HG03571 (cell line): Measurements from ENCODE around the gene ASAP3.

ENCODE experiments used
- ATAC-seq: cut with Tn5 transposase; IDR thresholded peaks from one replicate; pipeline ENCODE4 v1.9.1; 2021; ENCODE audit not compliant: unreplicated experiment

Gene ASAP3

DNA sequence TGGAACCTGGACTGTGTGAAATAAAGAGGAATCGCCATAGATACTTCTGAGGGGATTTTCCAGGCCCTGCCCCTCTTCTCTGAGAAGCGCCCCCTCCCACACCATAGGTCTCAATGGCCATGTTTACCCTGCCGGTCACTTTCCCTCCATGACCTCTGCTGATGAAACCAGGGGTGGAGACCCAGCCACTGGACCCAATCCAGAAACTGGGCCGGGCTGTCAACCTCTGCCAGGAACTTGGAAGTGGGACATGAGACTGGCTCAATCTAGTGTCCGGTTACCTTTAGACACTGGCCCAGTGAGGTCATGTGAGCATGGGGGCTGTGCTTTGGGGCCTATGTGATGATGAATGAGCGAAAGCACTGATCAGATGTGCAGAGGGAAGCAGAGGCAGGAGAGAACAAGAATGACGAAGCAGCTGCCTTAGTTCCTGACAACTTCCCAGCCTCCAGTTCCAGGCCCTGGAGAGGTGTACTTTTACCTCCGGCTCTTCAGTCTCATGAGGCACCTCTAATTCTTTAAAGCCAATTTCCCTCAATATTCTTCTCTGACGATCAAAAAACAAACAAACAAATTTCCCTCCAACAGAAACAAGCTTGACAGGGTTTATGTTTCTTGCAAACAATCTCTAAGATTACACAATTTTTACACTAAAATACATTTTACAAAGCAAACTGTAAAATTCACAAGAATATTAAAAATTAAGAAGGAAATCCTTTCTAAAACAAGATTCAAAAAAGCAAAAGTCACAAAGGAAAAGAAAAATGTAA is 4.9 kb downstream of the ASAP3 start:
- ATAC-seq = no peak

DNA sequence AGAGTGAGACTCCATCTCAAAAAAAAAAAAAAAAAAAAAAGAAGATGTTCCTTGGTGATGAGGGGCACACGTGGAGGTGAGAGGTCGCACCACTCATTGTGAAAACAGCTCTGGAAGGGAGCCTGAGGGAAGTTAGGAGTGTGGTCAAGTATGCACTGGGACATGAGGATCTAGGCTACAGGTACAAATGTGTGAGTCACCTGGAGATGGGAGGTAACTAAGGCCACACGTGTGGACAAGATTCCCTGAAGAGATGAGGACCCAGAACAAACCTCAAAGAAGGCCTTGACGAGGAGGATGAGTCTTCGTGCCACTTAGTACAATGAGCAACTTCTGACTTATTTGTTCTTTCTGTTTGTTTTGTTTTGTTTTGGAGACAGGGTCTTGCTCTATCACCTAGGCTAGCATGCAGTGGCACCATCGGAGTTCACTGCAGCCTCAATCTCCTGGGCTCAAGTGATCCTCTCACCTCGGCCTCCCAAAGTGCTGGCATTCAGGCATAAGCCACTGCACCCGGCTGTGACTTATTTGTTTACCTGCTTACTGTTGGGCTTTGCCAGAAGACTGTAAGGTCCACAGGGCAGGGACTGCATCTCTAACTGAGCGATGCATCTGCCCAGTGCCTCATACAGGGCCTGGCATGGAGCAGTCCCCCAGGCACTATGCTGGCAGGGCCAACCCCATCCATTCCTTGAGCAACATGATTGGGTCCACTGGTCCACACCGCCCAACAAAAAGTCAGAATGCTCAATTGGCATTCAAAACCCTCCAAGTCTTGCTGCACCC is 6.4 kb downstream of the ASAP3 start:
- no peak for ATAC-seq

DNA sequence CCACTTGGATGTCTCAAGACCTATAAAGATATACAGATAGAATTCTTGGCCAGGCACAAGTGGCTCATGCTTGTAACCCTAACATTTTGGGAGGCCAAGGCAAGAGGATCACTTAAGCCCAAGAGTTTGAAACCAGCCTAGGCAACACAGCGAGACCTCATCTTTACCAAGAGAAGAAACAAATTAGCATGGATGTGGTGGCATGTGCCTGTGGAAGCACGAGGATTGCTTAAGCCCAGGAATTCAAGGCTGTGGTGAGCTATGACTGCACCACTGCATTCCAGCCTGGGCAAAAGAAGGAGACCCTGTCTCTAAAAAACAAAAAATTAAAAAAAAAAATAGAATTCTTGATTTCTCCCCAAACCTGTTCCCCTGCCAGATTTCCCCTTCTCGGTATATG is 8.3 kb downstream of the ASAP3 start:
- ATAC-seq = no peak

DNA sequence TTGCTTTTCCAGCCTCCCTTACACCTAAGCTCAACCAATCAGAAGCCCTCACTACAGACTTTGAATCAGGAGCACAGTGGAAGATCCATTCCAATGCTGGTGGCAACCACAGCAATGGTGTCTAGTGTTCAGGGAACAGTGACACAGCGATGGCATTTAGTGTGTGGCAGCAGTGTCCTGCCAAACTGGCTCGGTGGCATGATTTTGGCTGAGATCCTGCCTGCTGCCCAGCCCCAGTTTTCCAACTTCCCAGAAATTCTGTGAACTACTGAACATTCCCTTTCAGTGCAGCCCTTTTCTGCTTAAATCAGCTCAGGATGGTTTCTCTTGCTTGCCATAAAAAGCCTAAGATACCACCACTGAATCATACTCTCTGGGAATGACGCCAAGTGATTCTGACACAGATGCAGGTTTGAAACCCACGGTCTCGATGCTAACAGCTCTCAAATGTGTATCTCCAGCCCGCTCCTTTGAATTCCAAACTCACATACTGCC is 8.8 kb downstream of the ASAP3 start:
- ATAC-seq = no peak

DNA sequence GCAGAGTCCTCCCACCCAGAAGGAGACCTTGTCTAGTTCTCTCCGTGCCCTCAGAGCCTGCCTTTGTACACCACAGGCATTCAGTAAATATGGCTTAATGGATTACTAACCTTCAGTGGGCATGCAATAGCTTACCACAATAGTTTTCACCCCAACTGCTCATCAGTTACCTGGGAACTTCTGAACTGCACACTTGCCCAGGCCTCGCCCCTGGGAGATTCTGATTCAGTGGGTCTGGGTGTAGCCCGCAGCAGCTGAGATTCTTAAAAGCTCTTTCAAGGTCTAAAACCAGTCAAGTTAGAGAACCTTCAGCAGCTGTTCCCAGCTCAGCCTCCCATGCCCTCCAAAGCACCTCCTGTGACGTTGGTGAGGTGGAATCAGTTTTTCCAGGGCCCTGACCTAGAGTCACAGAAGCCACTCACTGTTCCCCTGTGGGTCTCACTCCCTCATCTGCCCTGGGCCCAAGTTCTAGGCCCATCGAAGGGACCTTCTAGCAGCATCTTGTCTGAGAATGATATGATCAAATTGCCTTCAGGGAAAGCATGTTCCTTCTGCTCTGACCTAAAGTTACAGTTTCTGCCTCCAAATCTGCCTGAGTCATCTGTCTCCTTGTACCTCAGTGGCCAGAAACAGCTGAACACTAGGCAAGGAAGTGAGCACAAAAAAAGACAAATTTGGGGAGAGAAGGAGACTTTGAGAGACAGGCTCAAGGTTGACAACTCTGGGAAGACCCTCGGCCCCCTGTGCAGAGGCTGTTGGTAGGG is 10.8 kb downstream of the ASAP3 start:
- ATAC-seq = no peak

DNA sequence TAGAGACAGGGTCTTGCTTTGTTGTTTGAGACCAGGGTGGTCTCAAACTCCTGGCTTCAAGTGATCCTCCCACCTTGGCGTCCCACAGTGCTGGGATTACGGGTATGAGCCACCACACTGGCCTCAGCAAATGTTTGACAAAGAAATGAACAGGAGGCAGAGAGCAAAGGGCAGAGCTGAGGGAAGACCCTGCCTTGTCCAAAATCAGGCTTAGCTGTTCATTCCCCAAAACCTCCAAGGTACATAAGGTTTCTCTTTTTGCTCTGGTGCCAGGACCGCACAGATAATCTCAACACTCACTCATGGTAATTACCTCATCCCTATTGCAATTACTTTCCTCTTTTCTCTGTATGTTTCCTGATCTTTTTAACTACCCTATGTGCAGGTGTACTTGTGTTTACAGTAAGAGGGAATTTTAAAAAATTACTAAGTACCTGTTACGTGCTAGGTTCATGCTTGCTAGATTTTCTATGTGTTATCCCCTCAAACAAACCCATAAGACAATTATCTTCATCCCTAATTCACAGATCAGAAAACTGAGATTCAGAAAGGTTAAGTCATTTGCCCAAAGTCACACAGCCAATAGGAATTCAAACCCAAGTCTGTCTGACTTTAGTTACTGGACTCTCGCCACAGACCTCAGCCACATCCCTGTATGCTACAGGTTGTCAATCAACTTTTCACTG is 11.5 kb downstream of the ASAP3 start:
- ATAC-seq = no peak

DNA sequence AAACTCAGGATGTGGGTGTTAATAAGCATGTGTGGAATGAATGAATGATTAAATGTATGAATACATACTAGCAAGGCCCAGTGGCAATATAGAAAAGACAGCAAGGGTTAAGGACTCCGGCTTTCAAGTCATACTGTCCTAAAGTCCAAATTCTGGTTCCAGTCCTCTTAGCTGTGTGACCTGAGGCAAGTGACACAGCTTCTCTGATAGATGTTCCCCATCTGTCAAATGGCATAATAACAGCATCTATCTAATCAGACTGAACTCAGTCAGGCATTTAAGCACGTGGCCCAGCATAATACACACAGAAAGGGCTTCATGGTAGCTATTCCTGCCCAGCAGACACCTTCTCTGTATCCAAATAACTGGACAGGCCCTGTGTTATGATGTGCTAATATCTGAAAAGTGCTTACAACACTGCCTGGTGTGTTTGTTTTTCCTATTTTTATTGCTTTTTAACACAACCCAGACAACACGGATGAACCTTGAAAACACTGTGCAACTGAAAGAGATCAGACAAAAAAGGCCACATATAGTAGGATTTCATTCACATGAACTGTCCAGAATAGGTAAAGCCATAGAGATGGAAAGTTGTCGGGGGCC is 12.4 kb downstream of the ASAP3 start:
- ATAC-seq = no peak

DNA sequence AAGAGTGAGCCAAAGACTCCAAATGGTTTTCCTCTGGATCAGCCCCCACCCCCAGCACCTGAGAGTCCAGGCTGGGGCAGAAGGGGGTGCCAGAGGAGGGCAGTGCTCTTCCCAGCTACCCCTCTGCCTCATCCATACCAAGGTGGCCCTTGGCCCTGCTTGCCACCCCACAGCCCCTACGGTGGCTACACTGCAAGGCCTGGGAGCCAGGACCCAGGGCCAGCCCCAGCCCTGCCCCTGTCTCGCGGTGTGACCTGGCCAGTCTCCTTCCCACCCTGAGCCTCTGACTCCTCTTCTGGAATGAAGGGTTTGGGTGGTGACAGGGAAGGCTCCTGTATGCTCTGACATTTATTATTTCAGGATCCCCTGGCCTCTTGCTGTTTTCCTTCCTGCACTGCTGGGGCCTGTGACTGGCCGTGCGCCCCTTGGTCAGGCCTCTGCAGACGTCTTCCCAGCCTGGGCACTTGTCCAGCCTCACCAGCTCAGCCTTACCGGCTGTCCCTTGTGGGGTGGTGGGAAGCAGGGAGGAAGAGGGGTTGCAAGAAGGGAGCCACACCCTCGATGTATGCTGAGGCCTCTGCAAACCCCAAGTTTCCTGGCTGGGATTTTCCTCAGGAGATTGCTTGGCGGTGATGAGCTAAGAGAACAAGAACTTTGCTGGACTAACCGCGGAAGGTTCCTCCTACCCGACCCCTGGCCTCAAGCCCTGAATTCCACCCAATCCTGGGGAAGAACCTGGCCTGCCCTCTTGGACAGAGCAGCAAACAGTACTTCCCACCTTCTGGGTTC is 13.5 kb downstream of the ASAP3 start:
- ATAC-seq = no peak

DNA sequence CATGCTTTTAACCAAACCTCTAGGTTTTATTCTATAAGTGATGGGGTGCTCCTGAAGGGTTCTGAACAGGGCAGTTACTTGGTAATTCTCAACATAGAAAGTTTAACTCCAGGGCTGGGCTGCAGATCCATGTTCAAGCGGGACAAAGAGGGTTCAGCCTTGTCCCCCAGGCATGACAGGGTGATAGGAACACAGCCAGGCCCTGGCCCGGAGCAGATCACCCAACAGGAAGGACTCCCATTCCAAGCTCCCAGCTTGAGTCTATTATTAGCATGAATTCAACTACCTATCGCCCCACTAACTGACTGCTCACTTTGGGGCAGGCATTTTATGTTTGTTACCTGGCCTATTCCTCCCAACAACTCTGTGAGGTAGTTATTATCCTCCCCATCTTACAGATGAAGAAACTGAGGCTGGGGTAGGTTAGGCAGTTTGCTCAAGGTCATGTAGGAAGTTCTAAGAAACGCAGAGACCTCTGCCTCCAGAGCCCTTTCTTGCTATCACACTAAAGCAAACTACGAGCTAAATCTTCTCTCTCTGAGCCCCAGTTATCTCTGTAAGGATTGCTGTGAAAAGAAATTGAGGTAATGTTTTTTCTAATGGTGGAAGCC is 14.5 kb downstream of the ASAP3 start:
- no peak for ATAC-seq

DNA sequence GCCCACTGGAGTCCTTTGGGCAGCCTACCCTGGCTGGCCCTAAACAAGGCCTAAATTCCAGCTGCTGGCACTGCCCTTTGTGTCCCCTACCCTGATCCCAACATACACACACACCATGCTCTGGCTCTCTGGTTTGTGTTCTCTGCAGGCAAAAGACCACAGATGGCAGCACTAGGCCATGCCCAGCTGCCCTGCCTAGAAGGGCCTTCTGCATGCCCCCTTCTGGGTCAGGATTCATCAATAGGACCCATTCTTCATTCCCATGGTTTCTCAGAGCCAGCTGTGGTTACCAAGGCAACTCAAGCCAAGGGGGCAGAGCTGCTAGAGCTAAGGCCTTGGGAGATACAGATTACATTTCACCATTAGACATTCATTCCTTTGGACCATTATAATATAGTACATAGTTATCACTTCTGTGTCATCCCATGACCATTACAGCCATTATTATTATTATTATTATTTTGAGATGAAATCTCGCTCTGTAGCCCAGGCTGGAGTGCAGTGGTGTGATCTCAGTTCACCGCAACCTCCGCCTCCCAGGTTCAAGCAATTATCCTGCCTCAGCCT is 17.5 kb downstream of the ASAP3 start:
- no peak for ATAC-seq

DNA sequence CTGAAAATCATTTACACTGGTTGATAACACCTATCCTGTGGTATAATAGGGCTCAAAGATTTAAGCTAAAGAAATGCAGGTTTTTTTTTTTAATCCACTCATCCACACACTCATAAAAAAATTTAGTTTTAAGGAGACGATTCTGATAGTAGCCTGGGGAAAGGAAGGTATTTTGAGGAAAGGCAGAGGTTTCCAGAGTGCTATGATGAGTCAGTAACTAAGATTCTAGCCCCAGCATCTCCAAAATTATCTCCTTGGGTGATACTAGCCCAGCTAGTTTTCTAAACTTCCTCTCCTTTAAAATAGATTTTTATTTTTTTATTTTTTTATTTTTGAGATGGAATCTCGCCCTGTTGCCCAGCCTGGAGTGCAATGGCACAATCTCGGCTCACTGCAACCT is 20.7 kb downstream of the ASAP3 start:
- ATAC-seq = no peak

DNA sequence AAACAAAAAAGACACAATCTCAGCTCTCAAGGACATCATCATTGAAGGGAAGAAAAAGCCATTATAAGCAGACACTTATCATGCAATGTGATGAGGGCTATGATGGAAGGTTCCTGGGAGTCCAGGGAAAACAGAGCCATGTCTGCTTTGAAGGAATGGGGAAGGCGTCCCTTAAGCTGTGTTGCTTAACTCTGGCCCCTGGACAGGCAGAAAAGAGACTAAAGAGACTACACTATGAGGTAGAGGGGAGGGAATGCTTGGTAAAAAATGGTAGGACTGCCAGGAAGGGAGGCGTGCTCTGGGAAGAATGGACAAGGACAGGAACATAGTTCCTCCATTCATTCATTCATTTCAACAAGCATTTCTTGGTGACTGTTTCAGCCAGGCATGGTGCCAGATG is 21.2 kb downstream of the ASAP3 start:
- ATAC-seq = no peak

DNA sequence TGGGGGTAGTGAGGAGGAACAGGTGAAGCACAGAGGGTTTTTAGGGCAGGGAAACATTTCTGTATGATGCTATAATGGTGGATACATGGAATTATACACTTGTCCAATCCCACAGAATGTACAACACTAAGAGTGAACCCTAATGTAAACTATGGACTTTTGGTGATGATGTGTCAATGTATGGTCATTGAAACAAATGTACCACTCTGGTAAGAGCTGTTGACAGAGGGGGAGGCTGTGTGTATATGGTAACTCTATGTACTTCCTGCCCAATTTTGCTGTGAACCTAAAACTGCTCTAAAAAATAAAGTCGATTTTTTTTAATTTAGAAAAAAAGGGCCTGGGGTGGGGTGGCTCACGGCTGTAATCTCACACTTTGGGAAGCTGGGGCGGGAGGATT is 22.9 kb downstream of the ASAP3 start:
- no peak for ATAC-seq

DNA sequence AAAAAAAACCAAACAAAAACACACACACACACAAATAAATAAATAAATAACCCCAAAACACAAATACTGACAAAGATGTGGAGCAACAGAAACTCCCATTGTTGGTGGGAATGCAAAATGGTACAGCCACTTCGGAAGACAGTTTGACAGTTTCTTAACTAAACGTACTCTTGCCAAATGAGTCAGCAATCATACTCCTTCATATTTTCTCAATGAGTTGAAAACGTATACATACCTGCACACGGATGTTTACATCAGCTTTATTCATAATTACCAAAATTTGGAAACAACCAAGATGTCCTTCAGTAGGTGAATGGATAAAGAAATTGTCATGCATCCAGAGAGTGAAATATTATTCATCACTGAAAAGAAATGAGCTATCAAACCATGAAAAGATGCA is 23.5 kb downstream of the ASAP3 start:
- no peak for ATAC-seq

DNA sequence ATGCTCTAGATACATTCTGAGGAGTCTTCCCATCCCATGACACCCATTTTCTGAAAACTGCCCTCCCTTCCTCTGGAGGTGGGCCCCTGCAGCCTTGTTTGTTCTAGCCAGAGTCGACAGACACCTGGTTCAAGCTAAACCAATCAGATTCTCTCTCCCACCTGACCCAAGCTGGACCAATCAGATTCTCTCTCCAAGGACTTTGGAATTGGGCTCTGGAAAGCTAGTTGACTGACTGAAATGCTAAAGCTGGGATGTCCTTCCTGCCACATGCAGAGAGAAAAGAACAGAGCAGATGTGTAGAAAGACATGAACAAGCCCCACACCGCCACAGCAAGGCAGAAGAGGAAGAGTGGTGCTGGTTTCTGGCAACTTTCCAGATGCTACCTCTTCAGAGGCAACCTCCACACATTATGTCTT is 24.6 kb downstream of the ASAP3 start:
- no peak for ATAC-seq

DNA sequence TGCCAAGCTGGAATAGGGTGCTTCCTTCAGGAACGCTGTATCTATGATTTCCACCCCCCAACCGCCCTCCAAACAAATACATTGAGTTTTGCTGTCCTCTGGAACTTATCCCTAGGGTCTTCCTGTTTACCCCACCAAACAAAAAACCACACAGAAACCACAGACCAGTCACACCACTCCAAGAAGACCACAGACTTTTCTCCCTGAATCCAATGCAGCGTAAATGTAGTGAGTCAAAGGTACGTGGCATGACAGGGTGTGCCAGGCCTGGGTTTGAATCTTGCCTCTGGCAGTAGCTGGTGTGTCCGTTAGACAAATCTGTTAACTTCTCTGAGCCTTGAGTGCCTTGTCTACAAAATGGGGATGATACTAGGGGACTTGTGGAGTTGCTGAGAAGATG is 27.8 kb downstream of the ASAP3 start:
- no peak for ATAC-seq

DNA sequence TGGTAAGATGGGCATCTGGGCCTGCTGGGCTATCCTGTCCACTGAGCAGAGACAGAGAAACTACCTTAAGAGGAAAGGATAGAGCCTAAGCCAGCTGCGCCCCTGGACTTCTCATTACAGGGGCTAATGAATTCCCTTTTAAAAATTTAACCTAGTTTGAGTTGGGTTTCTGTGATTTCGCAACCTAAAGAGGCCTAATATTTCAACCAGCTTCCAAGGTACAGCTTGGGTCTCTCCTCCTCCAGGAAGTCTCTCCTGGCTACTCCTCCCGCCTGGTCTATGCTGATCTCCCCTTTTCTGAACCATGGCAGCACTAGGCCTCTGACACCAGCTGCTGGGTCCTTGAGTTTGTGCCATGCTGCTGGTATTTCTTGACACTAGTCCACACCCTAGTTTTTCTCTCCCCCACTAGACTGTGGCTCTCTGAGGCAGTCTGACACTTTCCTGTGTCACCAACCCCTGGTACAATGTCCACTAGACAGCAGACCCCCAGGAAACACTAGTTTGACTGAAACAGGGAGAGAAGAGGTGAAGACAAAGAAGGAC is 30.5 kb downstream of the ASAP3 start:
- no peak for ATAC-seq

DNA sequence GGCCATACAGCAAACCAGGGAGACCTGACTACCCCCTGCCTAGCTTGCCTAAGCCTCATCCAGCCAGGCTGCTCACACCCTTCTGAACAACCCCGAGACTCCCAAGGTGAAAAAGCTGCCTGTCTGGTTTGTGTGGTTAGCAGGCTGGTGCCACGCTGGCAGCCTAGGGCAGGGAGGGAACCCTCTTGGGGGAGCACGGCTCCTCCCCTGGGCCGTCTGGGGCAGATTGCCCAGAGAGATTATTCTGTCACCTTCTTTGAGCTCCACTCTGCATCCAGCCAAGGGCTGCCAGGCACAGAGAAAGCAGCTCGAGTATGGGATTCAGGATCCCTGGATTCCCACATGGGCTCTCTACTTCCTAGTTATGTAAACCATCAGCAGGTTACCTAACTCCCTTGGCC is 32.0 kb downstream of the ASAP3 start:
- no peak for ATAC-seq

DNA sequence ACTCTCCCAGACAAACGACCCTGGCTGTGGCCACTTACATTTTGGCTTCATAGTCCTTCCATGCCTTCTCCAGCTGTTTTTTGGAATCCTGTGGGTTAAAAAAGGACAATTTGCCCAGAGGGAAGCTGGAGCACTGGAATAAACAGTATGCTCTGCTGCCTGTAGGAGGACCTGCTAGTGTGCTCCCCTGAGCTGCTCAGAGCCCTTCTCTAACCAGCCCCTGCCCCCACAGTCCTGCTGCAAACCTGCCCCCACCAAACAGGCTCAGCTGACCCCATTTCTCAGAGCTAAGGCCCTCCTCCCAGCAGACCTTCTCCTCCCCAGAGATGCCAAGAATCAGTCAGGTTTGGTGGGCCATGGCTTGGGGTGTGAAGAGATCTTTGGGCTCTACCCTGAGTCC is 32.5 kb downstream of the ASAP3 start:
- ATAC-seq = no peak
